Stimulated activated CD4-positive, alpha-beta T cell treated with anti-CD3 and anti-CD28 coated beads, TNF-alpha, amount 100 ng/mL, for 48 hours (primary cell): ENCODE measurements around the gene OR56A4.
"Not testable (repeated sequence)": the region's sequence is repeated elsewhere in the genome, so short reads cannot be mapped to it uniquely, and the experiment has no call there.

Source experiments
- DNase-seq, 3 donors: peaks; one replicate each; pipeline ENCODE4 v3.0.0-alpha.2; 2020; ENCODE audit warnings: low read depth in 3 of 3

OR56A4 gene

DNA sequence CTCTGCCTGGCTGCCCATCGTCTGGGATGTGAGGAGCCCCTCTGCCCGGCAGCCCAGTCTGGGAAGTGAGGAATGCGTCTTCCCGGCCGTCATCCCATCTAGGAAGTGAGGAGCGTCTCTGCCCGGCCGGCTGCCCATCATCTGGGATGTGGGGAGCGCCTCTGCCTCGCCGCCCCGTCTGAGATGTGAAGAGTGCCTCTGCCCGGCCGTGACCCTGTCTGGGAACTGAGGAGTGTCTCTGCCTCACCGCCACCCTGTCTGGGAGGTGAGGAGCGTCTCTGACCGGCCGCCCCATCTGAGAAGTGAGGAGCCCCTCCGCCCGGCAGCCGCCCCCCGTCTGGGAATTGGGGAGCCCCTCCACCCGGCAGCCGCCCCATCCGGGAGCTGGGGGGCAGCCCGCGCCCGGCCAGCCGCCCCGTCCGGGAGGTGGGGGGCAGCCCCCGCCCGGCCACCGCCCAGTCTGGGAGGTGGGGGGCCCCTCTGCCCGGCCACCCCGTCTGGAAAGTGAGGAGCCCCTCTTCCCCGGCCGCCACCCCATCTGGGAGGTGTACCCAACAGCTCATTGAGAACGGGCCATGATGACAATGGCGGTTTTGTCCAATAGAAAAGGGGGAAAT lies 45.9 kb downstream of the OR56A4 start:
- not testable (repeated sequence) for DNase-seq

DNA sequence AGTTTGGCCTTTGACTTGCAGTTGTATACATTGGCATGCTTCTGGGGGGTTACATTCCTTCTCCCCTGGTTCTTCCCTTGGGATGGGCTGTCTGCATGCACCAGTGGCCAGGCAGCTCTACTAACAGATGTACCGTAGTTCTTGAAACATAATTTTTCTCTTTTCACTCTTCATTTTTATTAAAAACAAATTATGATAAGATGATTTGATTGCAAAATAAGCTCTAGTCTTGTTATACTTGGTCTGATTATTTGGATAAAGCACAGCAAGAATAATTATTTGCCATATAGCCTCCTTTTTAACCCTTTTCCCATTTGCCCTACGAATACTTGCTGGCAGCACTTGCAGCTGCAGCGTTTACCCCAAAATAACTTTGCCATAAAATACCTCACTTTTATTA lies 51.2 kb downstream of the OR56A4 start:
- DNase-seq: no peak
